GM18867 (cell line): Measurements from ENCODE around the gene FBXO22.
"Not testable (repeated sequence)": the region's sequence is repeated elsewhere in the genome, so short reads cannot be mapped to it uniquely, and the experiment has no call there.

Source experiments
- ATAC-seq: cut with Tn5 transposase; IDR thresholded peaks from one replicate; pipeline ENCODE4 v1.9.1; 2021; ENCODE audit warnings: mild to moderate bottlenecking, moderate library complexity; ENCODE audit not compliant: unreplicated experiment

FBXO22 gene

DNA sequence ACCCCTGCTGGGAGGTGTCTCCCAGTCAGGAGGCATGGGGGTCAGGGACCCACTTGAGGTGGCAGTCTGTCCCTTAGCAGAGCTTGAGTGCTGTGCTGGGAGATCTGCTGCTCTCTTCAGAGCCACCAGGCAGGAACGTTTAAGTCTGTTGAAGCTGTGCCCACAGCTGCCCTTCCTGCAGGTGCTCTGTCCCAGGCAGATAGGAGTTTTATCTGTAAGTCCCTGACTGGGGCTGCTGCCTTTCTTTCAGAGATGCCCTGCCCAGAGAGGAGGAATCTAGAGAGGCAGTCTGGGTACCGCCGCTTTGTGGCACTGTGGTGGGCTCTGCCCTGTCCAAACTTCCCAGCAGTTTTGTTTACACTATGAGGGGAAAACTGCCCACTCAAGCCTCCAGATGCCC is 73.1 kb downstream of the FBXO22 start:
- ATAC-seq: not testable (repeated sequence)

DNA sequence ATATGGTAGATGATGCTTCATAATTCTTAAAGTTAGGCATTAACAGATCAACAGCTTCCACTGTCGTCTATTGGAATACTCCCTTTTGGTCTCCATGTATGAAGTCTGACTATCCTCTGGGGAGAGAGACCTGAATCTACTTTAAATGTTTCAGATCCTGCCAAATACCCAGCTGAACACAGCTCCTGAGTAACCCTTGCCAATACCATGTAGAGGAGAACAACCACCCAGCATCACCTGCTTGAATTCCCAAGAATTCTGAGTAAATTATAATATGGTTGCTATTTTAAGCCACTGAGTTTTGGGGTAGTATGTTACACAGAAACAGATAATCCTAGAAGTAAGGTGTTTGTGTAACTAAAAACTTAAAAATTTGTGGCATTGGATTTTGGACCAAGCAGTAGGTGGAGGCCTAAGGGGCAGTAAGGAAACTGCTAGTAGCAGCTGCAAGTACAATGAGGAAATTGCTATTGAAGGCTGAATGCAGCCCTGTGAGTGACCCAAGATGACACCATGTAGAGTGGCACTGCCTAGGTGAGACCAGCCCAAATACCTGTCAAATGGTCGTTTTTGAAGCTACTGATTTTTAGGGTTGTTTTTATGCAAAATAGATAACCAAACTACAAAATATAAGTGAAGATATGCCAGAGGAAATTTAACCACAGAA is 77.6 kb downstream of the FBXO22 start:
- no peak for ATAC-seq

DNA sequence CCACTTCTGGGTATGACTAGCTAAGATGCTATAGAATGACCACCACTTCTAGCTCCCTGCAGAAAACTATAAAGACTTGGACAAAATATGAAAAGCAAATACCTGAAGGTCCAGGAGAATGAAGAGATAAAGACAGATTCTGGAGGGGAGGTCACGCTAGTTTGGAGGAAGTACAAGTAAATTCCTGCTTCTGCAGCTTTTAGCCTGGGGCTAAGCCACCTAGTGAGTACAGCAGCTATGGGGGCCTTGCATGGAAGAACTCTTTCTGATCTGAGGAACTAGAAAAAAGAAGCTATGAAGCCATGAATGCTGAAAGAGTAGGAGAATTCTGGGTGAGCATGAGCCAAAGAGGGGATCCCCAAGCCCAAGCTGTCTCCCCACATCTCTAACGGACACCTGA is 78.8 kb downstream of the FBXO22 start:
- no peak for ATAC-seq

DNA sequence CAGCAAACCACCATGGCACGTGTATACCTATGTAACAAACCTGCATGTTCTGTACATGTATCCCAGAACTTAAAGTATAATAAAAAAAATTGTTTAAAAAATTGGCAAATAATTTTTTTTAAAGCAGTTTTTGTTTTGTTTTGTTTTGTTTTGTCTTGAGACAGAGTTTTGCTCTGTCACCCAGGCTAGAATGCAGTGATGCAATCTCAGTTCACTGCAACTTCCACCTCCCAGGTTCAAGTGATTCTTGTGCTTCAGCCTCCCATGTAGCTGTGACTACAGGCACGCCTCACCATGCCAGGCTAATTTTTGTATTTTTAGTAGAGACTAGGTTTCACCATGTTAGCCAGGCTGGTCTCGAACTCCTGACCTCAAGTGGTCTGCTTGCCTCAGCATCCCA is 81.0 kb downstream of the FBXO22 start:
- not testable (repeated sequence) for ATAC-seq

DNA sequence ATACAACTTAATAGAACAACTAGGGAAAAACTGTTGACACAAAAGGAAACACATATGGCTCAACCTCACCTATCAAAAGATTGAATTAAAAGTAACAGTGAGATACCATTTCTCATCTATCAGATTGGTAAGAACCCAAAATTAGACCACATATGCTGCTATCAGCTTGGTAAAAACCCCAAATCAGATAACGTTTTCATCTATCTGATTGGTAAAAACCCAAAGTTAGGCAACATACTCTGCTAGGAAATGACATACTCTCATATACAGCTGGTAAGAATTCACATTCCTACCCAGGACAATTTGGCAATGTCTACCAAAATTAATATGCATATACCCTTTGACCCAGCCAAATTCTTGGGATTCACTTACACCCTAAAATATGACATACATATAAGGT is 82.3 kb downstream of the FBXO22 start:
- no peak for ATAC-seq

DNA sequence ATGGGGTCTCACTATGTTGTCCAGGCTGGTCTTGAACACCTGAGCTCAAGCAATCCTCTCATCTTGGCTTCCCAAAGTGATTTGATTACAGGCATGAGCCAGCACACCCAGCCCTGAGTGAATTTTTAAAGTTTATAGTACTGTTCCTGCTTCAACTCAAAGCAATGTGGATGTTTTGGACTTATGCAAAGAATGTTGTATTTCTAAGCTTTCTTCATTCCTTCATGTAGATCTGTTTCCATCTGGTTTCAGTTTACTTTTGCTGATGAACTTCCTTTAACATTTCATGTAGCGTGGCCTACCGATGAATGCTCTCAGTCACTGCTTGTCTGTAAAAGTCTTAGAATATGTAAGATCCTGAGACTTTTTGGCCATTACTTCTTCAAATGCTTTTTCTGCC is 85.4 kb downstream of the FBXO22 start:
- no peak for ATAC-seq

DNA sequence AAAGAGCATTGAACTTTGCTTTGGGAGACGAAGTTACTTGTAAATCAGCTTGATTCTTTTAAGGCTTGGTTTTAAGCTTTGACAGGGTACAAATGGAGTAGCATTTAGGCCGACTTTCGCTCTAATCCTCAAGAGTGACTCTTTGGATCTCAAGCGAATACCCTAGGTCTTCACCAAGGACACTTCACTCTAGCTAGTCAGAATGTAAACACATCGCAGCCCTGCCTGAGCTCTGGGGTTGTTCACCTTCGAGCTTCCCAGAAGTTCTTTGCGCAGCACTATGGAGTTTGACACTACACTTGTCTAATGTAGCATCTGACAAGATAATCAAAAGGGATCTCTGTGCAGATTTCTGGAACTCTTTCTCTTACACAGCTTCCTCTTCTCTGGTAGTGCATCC is 86.2 kb downstream of the FBXO22 start:
- ATAC-seq: no peak
